LNCAP (cell line): ENCODE results near the gene PDE6H.

ENCODE experiments used
- TF ChIP-seq, protein P1 (sequence below): fragments of 450-650 bp; IDR thresholded peaks from 2 replicates; pipeline ENCODE4 v1.5.1; 2017; ENCODE audit warnings: mild to moderate bottlenecking

The PDE6H gene

DNA sequence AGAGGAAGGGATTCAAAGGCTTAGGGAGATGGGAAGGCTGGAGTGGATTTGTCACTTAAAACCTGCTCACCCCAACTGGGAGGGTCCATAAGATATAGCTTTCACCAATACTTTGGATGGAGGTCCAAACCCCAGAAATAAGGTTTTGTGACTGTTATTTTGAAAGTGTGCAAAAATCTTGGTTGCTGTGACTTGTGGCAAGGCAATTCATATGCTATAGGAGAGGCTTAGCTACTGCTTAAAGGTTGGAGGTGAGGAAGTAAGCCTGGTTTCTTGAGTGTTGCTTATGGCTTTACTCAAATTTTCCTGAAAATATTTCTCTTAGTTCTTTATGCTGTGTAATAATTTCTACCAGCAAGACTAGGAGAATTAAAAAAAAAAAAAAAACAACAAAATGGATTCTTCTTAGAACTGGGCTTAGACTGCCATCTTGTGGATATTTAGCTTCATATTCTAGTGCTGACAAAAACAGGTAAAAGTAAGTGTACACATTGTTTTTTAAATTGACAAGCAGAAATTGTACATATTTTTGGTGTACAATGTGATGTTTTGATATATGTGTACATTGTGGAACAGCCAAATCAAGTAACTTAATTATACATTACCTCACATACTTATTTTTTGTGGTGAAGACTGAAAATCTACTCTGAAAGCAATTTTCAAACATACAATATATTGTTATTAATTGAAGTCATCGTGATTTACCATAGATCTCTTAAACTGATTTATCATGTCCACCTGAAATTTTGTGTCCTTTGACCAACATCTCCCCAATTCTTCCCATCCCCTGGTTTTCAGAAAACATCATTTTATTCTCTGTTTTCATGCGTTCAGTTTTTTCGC is 23.0 kb downstream of the PDE6H start:
- TF ChIP-seq, protein P1, sequence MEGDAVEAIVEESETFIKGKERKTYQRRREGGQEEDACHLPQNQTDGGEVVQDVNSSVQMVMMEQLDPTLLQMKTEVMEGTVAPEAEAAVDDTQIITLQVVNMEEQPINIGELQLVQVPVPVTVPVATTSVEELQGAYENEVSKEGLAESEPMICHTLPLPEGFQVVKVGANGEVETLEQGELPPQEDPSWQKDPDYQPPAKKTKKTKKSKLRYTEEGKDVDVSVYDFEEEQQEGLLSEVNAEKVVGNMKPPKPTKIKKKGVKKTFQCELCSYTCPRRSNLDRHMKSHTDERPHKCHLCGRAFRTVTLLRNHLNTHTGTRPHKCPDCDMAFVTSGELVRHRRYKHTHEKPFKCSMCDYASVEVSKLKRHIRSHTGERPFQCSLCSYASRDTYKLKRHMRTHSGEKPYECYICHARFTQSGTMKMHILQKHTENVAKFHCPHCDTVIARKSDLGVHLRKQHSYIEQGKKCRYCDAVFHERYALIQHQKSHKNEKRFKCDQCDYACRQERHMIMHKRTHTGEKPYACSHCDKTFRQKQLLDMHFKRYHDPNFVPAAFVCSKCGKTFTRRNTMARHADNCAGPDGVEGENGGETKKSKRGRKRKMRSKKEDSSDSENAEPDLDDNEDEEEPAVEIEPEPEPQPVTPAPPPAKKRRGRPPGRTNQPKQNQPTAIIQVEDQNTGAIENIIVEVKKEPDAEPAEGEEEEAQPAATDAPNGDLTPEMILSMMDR, result peak; percentile 67

DNA sequence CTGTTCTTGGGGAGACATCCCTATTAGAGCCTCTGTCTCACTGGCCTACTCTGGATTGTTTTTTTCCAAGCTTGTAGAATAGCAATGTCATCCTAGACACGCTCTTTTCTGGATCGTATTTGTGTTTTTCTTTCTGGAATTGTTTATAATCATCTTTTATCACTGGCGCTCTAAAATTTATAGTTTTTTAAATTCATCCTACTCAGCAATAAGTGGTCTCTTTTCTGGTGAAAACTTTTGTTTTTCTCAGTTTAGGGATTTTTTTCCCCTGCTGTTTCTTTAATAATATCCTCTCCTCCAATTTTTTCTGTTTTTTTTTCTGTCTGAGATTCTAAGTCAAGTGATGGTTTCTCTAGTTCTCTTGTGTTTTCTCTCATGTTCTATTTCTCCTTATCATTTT is 25.2 kb downstream of the PDE6H start:
- TF ChIP-seq, protein P1, result no peak

GRCh38 chr12:14999021-14999694 is 26.3 kb downstream of the PDE6H start:
- TF ChIP-seq, protein P1, result no peak

- TF ChIP-seq, protein P1, result no peak
Observed at GRCh38 chr12:14999695-15000365, 27.0 kb downstream of the PDE6H start.

DNA sequence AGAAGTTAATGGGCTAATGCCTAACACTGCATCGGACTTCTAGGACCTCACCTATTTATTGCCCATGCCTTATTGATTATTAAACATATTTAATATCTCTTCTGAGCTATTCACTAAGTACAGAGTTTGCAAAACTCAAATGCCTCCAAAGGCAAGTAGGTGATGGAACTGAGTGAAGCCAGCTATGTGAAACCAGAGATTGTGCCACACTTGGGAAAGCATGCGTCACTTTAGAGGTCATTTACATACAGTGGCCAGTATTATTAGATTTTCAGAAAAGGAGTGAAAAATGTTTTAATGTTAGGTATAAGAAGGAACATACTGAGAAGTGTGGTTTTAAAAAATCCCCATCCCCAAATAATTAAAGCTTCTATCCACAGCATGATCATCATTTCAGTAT is 27.7 kb downstream of the PDE6H start:
- TF ChIP-seq, protein P1, result no peak

DNA sequence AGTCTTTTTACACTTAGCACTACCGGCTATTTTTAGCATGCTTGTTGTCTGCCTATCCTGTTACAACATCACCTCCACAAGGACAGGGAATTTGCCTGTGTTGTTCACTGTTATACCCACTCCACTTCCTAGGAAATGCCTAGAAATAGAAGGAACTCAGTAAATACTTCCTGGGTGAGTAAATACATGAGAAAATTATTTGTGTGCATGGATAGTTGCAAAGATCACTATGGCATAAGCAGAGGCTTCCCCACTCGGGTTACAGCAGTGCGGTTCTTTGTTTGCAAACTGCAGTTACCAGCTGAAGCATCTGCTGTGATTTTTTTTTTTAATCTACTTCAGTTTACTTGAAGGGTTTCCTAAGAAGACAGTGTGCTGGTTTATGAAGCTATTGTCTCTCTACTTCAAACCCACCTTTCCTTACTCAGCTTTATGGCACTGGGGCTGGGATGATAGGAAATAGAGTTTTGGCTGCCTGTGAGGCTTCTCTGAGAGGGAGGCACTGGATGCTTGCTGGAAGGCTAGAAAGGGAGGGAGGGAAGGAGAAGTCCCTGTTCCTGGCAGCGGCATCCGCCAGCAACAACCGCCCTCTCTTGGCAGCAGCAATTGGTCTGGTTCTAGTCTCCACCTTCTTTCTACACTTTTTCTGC is 29.0 kb downstream of the PDE6H start:
- TF ChIP-seq, protein P1, result no peak

- TF ChIP-seq, protein P1, result no peak
Observed at GRCh38 chr12:15004421-15004820, 31.6 kb downstream of the PDE6H start.
